Activated CD4-positive, CD25-positive, alpha-beta regulatory T cell (primary cell): ENCODE data around the gene PDZD8.
"Not testable (repeated sequence)": the region's sequence is repeated elsewhere in the genome, so short reads cannot be mapped to it uniquely, and the experiment has no call there.

Experiments used
- DNase-seq, 4 experiments: peaks; one replicate each; lab custom pipeline; 2025; lab: John Stamatoyannopoulos, UW

The PDZD8 gene

DNA sequence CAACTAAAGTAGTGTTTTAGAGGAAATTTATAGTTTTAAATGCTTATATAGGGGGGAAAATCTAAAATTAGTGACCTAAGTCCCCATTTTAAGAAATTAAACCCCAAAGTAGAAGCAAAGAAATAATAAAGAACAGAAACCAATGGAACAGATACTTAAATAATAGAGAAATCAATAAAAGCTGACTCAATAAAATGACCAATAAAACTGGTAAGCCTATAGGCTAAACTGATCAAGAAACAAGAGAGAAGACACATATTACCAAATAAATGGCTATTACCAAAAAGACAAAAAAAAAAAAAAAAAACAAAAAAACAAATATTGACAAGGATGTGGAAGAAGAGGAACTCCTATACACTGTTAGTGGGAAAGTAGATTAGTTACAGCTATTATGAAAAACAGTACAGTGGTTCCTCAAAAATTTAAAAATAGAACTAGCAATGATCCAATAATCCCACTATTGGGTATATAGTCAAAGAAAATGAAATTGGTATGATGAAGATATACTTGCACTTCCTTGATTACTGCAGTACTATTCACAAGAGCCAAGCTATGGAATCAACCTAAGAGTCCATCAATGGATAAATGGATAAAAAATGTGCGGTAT lies 81.1 kb downstream of the PDZD8 start:
- no peak for DNase-seq

- DNase-seq: not testable (repeated sequence)
These were observed 84.4 kb downstream of the PDZD8 start for GRCh38 chr10:117290872-117291271.

DNA sequence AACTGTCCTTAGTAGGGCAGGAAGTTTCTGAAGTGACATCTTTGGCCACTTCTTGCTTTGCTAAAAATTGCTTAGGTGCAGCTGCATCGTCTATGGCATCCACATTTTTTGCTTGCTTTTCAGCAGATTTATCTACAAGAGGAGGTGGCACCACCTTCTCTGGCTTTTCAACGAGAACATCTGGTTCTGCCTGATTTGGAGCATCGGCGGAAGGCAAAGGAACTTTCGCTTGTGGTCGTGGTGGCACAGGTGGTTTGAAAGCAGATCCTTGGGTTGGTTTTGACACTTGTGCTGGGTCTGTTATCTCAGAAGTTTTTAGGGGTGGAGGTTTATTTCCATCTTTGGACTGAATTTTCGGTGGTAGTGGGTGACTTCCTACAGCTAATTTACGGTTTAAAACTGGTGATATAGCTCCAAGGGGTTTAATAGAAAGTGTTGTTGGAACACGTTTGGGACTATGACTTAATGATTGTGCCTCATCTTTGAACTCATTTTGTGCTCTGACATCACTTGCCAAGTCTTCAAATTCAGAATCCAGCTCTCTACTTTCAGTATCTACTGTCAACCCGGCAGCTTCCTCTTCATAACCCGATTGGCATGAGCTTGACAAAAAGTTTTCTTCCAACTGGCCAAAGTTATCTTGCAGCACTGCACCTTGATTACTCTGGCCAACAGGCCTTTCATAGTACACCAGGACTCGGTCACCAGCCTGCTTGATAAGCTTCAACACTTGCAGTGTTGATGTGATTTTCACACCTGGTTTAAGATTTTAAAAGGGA lies 90.3 kb downstream of the PDZD8 start:
- no peak for DNase-seq

GRCh38 chr10:117277675-117278074 lies 97.6 kb downstream of the PDZD8 start:
- DNase-seq: no peak

GRCh38 chr10:117275121-117275520 lies 100.1 kb downstream of the PDZD8 start:
- no peak for DNase-seq

DNA sequence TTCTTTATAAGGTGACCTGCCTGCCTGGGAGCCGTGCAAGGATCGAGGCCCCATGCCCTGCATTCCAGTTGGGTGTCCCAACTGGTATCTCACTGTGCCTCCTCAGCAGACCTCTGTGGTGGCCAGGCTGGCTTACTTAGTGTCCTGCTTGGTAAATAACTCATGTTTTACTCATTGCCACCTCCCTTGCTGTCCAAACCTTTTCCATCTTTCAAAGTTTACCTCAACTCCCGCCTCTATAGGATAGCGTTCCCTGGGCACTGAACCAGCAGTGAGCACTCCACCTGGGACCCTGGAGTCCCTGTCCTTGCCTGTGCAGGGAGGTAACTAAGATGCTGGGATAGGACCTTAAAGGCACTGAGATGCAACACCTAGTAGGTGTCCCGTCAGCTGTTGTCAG lies 100.7 kb downstream of the PDZD8 start:
- DNase-seq: no peak

DNA sequence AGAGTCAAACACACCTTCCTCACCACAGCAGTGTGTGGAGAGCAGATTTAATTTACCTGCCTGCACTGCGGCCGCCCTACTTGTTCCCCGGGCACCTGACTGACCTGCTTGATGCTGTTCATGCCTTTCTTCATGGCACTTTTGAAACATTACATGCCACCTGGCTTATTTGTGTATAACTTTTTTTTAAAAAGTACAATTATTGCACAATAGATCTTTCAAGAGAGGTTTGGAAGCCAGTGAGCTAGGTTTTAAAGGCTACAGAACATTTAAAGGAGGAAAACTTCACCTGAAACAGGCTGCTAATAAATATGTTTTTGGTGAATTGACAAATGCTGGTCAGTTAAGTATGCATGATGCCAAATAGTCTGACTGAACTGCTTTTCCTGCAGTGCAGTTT lies 101.3 kb downstream of the PDZD8 start:
- DNase-seq: no peak

GRCh38 chr10:117272195-117273076 lies 102.8 kb downstream of the PDZD8 start:
- DNase-seq: no peak

- DNase-seq: no peak
These were observed 103.8 kb downstream of the PDZD8 start for GRCh38 chr10:117271427-117271826.

- DNase-seq: no peak
These were observed 106.3 kb downstream of the PDZD8 start for GRCh38 chr10:117268907-117269306.

DNA sequence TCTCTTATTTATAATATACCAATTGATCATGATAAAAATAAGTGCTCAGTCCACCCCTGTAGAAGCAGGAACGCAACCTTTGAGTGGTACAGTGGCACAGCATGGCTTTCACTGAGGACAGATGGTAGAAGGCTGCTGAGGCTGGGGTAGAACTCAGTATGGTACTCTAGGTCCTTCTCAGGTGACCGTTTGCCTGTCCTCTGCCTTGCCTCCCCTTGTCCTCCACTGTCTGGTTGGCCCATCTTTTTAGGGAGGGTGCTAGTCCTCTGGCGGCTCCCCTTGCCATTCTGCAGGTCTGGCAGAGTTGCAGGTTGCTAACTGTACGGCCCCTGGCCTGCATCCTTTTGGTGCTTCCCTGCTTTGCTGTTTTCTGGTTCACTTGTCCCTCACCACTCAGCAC lies 107.0 kb downstream of the PDZD8 start:
- DNase-seq: no peak

- DNase-seq: no peak
These were observed 108.4 kb downstream of the PDZD8 start for GRCh38 chr10:117266812-117267211.

DNA sequence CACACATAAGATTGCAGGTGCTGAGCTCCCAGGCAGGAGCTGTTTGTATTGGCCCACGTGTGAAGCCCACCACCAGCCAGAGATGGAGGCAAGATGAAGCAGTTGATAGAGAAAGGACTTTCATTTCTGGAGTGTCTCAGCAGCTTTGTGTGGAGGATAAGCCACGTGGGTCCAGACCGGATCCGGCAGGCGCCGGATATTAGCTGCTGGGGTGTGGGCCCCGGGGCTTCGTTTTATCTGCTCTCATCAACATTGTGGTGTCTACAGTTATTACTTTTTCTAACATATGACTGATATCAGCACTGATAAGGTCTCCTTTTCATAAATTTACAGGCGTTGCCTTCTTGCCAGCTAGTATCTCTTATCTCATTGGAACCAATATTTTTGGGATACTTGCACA lies 108.8 kb downstream of the PDZD8 start:
- no peak for DNase-seq

GRCh38 chr10:117264782-117265181 lies 110.5 kb downstream of the PDZD8 start:
- DNase-seq: no peak

DNA sequence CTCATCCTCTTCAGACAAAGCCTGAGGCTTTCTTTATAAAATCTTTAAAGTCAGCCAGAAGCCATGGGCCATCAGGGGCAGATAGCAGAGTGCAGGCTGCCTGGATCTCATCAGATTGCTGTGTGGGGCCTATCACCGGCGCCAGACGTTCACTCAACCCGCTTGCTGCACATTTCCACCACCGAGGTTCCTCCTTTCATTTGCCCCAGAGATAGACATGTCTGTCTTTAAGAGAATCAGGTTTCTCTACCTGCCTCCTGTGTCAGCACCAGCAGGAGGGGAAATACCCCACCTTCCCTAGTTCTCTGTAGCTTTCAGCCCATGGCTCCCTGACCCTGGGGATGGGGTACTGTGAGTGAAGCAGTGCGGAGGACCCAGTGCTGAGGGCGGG lies 112.3 kb downstream of the PDZD8 start:
- DNase-seq: no peak

- no peak for DNase-seq
These were observed 112.8 kb downstream of the PDZD8 start for GRCh38 chr10:117262291-117262902.

DNA sequence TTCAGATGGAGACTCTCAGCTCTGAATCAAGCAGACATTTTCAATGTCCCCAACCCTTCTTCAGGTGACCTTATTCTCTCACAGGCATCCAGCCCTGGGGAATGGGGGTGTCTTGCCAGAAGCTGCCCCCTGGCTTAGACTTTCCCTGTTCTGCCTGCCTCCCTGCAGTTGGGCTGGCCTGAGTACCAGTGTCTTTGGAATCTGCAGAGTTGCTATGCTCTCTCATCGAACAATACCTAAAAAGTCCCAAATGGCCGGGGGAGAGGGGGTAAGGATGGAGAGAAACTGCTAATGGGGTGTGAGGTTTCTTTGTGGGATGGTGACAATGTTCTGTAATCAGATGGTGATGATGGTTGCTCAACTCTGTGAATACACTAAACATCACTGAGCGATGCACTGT lies 113.7 kb downstream of the PDZD8 start:
- no peak for DNase-seq

- no peak for DNase-seq
These were observed 115.2 kb downstream of the PDZD8 start for GRCh38 chr10:117260084-117260483.

DNA sequence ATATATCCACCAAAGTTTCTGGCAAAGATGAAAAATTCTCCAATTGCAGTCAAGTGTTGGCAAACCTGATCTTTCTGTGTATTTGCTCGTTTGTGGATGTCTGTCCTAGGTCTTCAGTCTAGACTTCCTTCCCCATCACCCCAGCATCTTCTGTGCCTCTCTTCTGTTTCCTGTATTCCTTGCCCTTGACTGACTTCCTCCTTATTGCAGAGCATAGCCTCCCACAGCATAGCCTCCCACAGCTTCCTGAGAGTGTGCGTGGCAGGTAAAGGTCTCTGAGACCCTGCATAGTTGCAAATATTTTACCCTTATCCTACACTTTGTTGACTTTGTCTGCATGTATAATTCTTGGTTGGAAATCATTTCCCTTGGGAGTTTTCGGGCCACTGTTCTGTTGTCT lies 116.0 kb downstream of the PDZD8 start:
- no peak for DNase-seq

DNA sequence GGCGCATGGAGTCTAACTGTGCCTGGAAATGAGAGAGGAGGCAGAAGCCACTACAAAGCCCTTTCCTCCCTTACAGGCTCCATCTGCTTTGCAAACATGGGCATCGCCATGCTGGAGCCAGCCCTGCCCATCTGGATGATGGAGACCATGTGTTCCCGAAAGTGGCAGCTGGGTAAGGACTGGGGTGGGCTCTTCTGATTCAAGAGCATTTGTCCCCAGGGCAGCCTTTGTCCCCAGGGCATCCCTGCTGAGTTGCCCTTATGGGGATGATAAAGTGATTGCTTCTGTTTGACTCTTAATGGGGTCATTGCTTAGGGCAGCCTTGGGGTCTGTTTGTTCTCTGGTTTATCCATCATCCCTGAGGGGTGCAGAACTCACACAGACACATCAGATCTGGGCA lies 117.5 kb downstream of the PDZD8 start:
- no peak for DNase-seq

GRCh38 chr10:117256910-117257309 lies 118.3 kb downstream of the PDZD8 start:
- DNase-seq: no peak

GRCh38 chr10:117255835-117256460 lies 119.3 kb downstream of the PDZD8 start:
- DNase-seq: no peak
